D721Med (cell line): Measurements from ENCODE around the gene GLI3.

Source experiments
- DNase-seq: peaks from one replicate; pipeline ENCODE4 v3.0.0; 2011; ENCODE audit warnings: low spot score; ENCODE audit not compliant: insufficient read length
- FAIRE-seq: peaks from 2 replicates; lab custom pipeline; 2011; peaks lifted over from hg19 to GRCh38; lab: Jason Lieb, UNC
- CTCF ChIP-seq: IDR thresholded peaks from 2 replicates; pipeline ENCODE4 v1.5.1; 2012; ENCODE audit warnings: mild to moderate bottlenecking, control low read depth; ENCODE audit not compliant: insufficient read depth; ENCODE audit errors: missing control alignments

GLI3 gene

DNA sequence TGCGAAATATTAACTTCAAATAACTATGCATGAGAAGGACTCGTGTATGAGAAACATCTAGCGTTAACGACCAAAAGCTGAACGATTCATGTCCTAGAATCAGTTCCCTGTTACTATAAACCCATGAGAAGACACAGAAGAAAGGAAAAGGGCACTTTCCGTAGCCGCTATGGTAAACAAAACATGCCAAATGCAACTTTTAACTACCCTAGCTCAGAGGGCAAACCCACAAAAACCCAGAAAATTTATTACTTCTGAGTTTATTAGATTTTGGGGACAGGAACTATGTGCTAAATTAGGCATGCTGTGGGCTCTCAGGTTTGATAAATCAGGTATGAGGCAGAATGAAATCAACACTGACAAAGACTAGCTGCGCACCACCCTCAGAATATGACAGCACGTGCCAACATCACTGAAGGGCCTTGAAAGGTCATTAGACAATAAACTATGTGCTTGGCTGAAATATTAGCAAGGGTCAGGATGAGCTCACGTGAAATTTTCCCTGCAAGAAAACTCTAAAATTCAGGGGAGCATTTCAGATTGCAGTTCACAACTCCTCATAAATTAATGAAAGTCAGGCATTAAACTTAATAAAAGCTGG lies 102.6 kb downstream of the GLI3 start:
- FAIRE-seq (no peak), DNase-seq (no peak)
- TF ChIP-seq CTCF, result no peak

DNA sequence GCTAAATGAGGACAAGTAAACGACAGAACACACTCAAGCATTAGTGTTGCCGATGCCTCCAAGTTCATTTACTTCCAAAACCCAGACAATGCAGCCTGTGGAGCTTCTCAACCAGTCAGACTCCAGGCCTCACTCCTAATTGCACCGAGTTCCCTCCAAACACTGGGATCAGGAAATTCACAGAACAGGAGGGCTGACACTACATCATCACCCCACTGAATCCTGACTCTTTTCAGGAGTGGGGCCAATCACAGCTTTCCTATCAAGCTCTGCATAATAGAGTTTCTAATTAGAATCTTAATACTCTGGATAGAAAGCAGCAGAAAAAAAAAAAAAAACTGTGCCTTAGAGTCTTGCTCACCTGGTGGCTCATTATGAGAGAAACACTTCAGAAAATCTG lies 103.7 kb downstream of the GLI3 start:
- FAIRE-seq (no peak), DNase-seq (no peak)
- TF ChIP-seq CTCF, result no peak

GRCh38 chr7:42128703-42129102 lies 108.3 kb downstream of the GLI3 start:
- no peak for FAIRE-seq
- no peak for DNase-seq
- TF ChIP-seq CTCF, result peak; percentile 12

GRCh38 chr7:42127232-42127622 lies 109.8 kb downstream of the GLI3 start:
- TF ChIP-seq CTCF, result no peak
- no peak for FAIRE-seq
- DNase-seq, result no peak

- FAIRE-seq (no peak), DNase-seq (no peak)
- TF ChIP-seq CTCF, result no peak
These were observed 110.4 kb downstream of the GLI3 start for GRCh38 chr7:42126475-42127231.

DNA sequence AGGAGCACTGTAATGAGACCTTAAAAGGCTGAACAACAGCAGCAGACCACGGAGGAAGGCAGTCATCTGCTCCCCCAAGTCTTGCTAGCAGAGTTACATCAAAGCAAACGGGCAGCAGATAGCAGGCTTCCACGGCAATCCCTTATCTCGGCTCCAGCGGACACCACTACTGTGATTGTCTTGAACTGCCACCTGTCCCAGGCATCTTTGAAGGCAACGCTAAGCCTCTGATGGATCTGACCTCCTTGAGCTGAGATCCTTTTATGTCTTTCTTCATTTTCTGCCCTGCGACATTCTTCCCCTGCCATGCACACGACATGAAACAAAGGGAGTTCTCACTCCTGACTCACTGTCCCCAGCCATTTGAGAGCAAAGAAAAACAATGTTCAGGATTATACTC lies 111.7 kb downstream of the GLI3 start:
- FAIRE-seq, result no peak
- no peak for DNase-seq
- TF ChIP-seq CTCF, result no peak

- TF ChIP-seq CTCF, result no peak
- no peak for FAIRE-seq
- DNase-seq, result no peak
These were observed 113.3 kb downstream of the GLI3 start for GRCh38 chr7:42123716-42124115.
